Heart right ventricle (tissue), 16 donors: Measurements from ENCODE around the gene PSMG3. TPM values are rescaled to one million over a fixed set of nuclear protein-coding genes. Genes with fewer than 3 reads are reported as not detected.

Experiments
- ATAC-seq, 8 donors: fragments of 200-7000 bp; cut with Tn5 transposase; one replicate each; pipeline ENCODE4 v1.9.1; 2020; ENCODE audit warnings: mild to moderate bottlenecking in 8 of 8, moderate library complexity in 8 of 8, moderate number of reproducible peaks in 1 of 8
- DNase-seq, 2 donors: peaks; one replicate each; pipeline ENCODE4 v3.0.0-alpha.2; 2020
- H3K27ac ChIP-seq, 10 donors: fragments of 200-600 bp; sonication (generic) in 2 of 10; one replicate each; pipeline versions ENCODE4 v1.5.0 to v1.8.0; 2020 to 2022; ENCODE audit warnings: mild to moderate bottlenecking in 3 of 10
- H3K27me3 ChIP-seq, 7 donors: fragments of 200-600 bp; one replicate each; pipeline ENCODE4 v1.8.0; 2021 to 2022; ENCODE audit warnings: mild to moderate bottlenecking in 2 of 7
- H3K36me3 ChIP-seq, 9 donors: fragments of 200-600 bp; sonication (generic) in 1 of 9; one replicate each; pipeline versions ENCODE4 v1.5.0 to v1.8.0; 2020 to 2022; ENCODE audit warnings: mild to moderate bottlenecking in 2 of 9
- H3K4me1 ChIP-seq, 9 donors: fragments of 200-600 bp; sonication (generic) in 1 of 9; one replicate each; pipeline versions ENCODE4 v1.5.0 to v1.8.0; 2020 to 2022; ENCODE audit warnings: mild to moderate bottlenecking in 4 of 9
- H3K4me3 ChIP-seq, 10 donors: fragments of 200-600 bp; sonication (generic) in 2 of 10; one replicate each; pipeline versions ENCODE4 v1.5.0 to v1.8.0; 2020 to 2022; ENCODE audit warnings: mild to moderate bottlenecking in 7 of 10, moderate library complexity in 2 of 10
- H3K9me3 ChIP-seq, 11 donors: fragments of 200-600 bp in 10 of 11; sonication (generic) in 2 of 11; one replicate each; pipeline versions ENCODE4 v1.5.0 to v1.8.0; 2013 to 2022; ENCODE audit warnings: mild to moderate bottlenecking in 2 of 11, control low read depth in 1 of 11, moderate library complexity in 1 of 11
- CTCF ChIP-seq, 9 donors: fragments of 200-600 bp; sonication (generic) in 2 of 9; IDR thresholded peaks; one replicate each; pipeline versions ENCODE4 v1.5.0 to v1.8.0; 2021 to 2022; ENCODE audit warnings: antibody characterized with exemption in 9 of 9, mild to moderate bottlenecking in 5 of 9, moderate library complexity in 1 of 9
- WGBS, 2 donors: extraction: QIAGEN DNeasy Blood & Tissue Kit; methylation state at CpG; one replicate each; pipeline ENCODE4 v1.1.7; 2013; ENCODE audit warnings: inconsistent platforms in 1 of 2; 5-methylcytosine and 5-hydroxymethylcytosine counted together
- intact Hi-C, 10 donors: fragments of 100-400 bp; cut with DNase I; formaldehyde crosslinking; loops; one replicate each; pipeline versions ENCODE4 v1.11.1 to v1.14.2; 2022
- polyA plus RNA-seq, 2 donors: library from polyadenylated mRNA; stranded (reverse); fragments of 200-250 nt; gene quantifications; one replicate each; pipeline ENCODE4 v1.2.3, GENCODE V29; 2013
- total RNA-seq, 10 donors: library from RNA; stranded (reverse); fragmentation: NEBNext Ultra II Directional in 3 of 10; extraction: Animal tissue kit (Norgen Biotek cat#: 25700) in 3 of 10; gene quantifications; one replicate each; pipeline versions ENCODE4 v1.2.1 to v1.2.4, GENCODE V29; 2021 to 2023
- donor health status: Arrhythmogenic right ventricular cardiomyopathy.
- donor health status: ischemic (EF 13 %, LVEDD 7.1; RV severe dilation, severe dysfunction).
- donor health status: healthy with polysubstance abuse.
- donor health status: DM: no; HTN: yes; CAD: no.
- donor health status: DM: no; HTN: no; CAD: no.
- donor health status: ischemic (EF 25% LVEDD 6.9; RV normal size, moderate dysfunction).
- donor health status: ischemic (EF 25% LVEDD 5.7; RV mildly dilated, moderate dysfunction).
- donor health status: healthy.
- donor health status: DM: yes; HTN: yes; CAD: no.
- donor health status: Ischemic cardiomyopathy.
- donor health status: ischemic (EF 35%, LVEDD 5.7; RV mildly dilated, moderate dysfunction).
- donor health status: nonischemic (EF 11% LVEDD 7.7; RV severe dilation, severe dysfunction).
- donor health status: DM: yes; HTN: yes; CAD: no.
- donor health status: PGD.
- donor health status: ischemic (EF 29% LVEDD 5.4; RV normal size, mild dysfunction).
- donor health status: nonischemic (EF 23%, LVEDD 6.1; RV moderate dilation, normal function).

The PSMG3 gene
- total and polyA plus RNA-seq, 12 donors: 7.3 to 45.7 (median 12.0) TPM

- Histone ChIP-seq H3K27me3 (no peaks in the 10 kb centered on the region), H3K9me3 (no peaks in the 10 kb centered on the region), H3K36me3 (no peaks in the 10 kb centered on the region), H3K4me1 (peaks cover 0 to 17% (median 10%) of the 10 kb centered on the region in 9 donors), H3K4me3 (no peak overlapping the region), H3K27ac (no peak overlapping the region)
- WGBS, 2 donors: 88 to 90% methylated on average over 42 of the region's 42 CpGs
- no peak for DNase-seq
- intact Hi-C loops: loop anchor here in 1 of 10 donors (10.0 kb wide), 1 partner anchor 45 kb away; the partner anchor contains the start of gene INTS1
- no peak for ATAC-seq
- no peak for TF ChIP-seq CTCF (IDR thresholded peaks at IDR 0.05)
Measured at GRCh38 chr7:1550005-1550845, 19.6 kb downstream of the PSMG3 start.

- intact Hi-C loops: loop anchor here in 1 of 10 donors (10.0 kb wide), 1 partner anchor 45 kb away; the partner anchor contains the start of gene INTS1
- Histone ChIP-seq H3K4me3 (no peak overlapping the region), H3K27ac (no peak overlapping the region), H3K9me3 (no peaks in the 10 kb centered on the region), H3K27me3 (no peaks in the 10 kb centered on the region), H3K4me1 (peaks cover 0 to 16% (median 8%) of the 10 kb centered on the region in 9 donors), H3K36me3 (peaks cover 0 to 7% (median 0%) of the 10 kb centered on the region in 9 donors)
- DNase-seq: no peak
- 86 to 89% methylated on average over 25 to 27 of the region's 27 CpGs for WGBS, 2 donors
- no peak for ATAC-seq
- no peak for TF ChIP-seq CTCF (IDR thresholded peaks at IDR 0.05)
Measured at GRCh38 chr7:1549357-1550004, 20.4 kb downstream of the PSMG3 start.

- TF ChIP-seq CTCF (IDR thresholded peaks at IDR 0.05): no peak
- Histone ChIP-seq H3K27me3 (no peaks in the 10 kb centered on the region), H3K36me3 (peaks cover 0 to 12% (median 0%) of the 10 kb centered on the region in 9 donors), H3K27ac (no peak overlapping the region), H3K4me1 (peaks cover 0 to 18% (median 8%) of the 10 kb centered on the region in 9 donors), H3K4me3 (no peak overlapping the region), H3K9me3 (no peaks in the 10 kb centered on the region)
- WGBS, 2 donors: 83 to 90% methylated on average over 14 of the region's 14 CpGs
- intact Hi-C loops: no loop called here
- ATAC-seq: no peak
- no peak for DNase-seq
Measured at GRCh38 chr7:1548944-1549343, 20.9 kb downstream of the PSMG3 start.

- intact Hi-C loops: no loop called here
- no peak for TF ChIP-seq CTCF (IDR thresholded peaks at IDR 0.05)
- no peaks in the 10 kb centered on the region for H3K9me3 ChIP-seq
- ATAC-seq: no peak
- no peak overlapping the region for H3K27ac ChIP-seq
- DNase-seq: no peak
- H3K4me3 ChIP-seq: no peak overlapping the region
- H3K27me3 ChIP-seq: no peaks in the 10 kb centered on the region
- peaks cover 0 to 20% (median 8%) of the 10 kb centered on the region in 9 donors for H3K4me1 ChIP-seq
- WGBS, 2 donors: 74% methylated on average over 17 of the region's 17 CpGs
- peaks cover 0 to 16% (median 0%) of the 10 kb centered on the region in 9 donors for H3K36me3 ChIP-seq
Measured at GRCh38 chr7:1548438-1548831, 21.4 kb downstream of the PSMG3 start.
